Stimulated activated naive B cell treated with anti-CD40 and anti-IgM and Interleukin-4, amounts not matched to agents 10 μg/mL and 1 μg/mL and 100 μg/mL, for 72 hours (primary cell): ENCODE data around the gene BRCA1.
"Not testable (repeated sequence)": the region's sequence is repeated elsewhere in the genome, so short reads cannot be mapped to it uniquely, and the experiment has no call there.

ENCODE experiments used
- ATAC-seq, 2 donors: fragments of 150-1000 bp; cut with Tn5 transposase; replicated peaks; 2 replicates each; pipeline ENCODE4 v1.10.0; 2021; ENCODE audit warnings: moderate library complexity in 1 of 2
- DNase-seq: peaks from one replicate; pipeline ENCODE4 v3.0.0; 2021
- H3K27ac Mint-ChIP-seq: one replicate; pipeline ENCODE4 v1.8.0; 2022; ENCODE audit warnings: mild to moderate bottlenecking, mixed read lengths
- H3K27me3 Mint-ChIP-seq, 2 donors: one replicate each; pipeline ENCODE4 v1.8.0; 2022; ENCODE audit warnings: mixed read lengths in 2 of 2
- H3K36me3 Mint-ChIP-seq, 2 donors: one replicate each; pipeline ENCODE4 v1.8.0; 2022; ENCODE audit warnings: mixed read lengths in 2 of 2, mild to moderate bottlenecking in 1 of 2
- H3K4me1 Mint-ChIP-seq, 2 donors: one replicate each; pipeline ENCODE4 v1.8.0; 2022; ENCODE audit warnings: mixed read lengths in 2 of 2, mild to moderate bottlenecking in 1 of 2
- H3K4me3 Mint-ChIP-seq, 2 donors: one replicate each; pipeline ENCODE4 v1.8.0; 2022; ENCODE audit warnings: mild to moderate bottlenecking in 2 of 2, mixed read lengths in 2 of 2, moderate library complexity in 1 of 2
- H3K9me3 Mint-ChIP-seq, 2 donors: one replicate each; pipeline ENCODE4 v1.8.0; 2022; ENCODE audit warnings: mixed read lengths in 2 of 2, mild to moderate bottlenecking in 1 of 2

BRCA1 gene

GRCh38 chr17:43143201-43143600, 18.0 kb upstream of the BRCA1 start:
- no peak for ATAC-seq
- Mint-ChIP-seq H3K4me3 (no peak overlapping the region), H3K36me3 (peaks cover 27 to 34% of the 10 kb centered on the region in 2 donors), H3K4me1 (peaks cover 5 to 10% of the 10 kb centered on the region in 2 donors), H3K27me3 (no peaks in the 10 kb centered on the region), H3K9me3 (no peaks in the 10 kb centered on the region), H3K27ac (no peak overlapping the region)
- DNase-seq = no peak

GRCh38 chr17:43142153-43142552, 17.0 kb upstream of the BRCA1 start:
- Mint-ChIP-seq H3K4me1 (peaks cover 5 to 10% of the 10 kb centered on the region in 2 donors), H3K4me3 (no peak overlapping the region), H3K36me3 (peaks cover 24 to 33% of the 10 kb centered on the region in 2 donors), H3K27ac (no peak overlapping the region), H3K27me3 (no peaks in the 10 kb centered on the region), H3K9me3 (no peaks in the 10 kb centered on the region)
- DNase-seq (no peak), ATAC-seq (no peak)

GRCh38 chr17:43140396-43141332, 15.5 kb upstream of the BRCA1 start:
- Mint-ChIP-seq H3K27me3 (no peaks in the 10 kb centered on the region), H3K27ac (no peak overlapping the region), H3K36me3 (peaks cover 24 to 29% of the 10 kb centered on the region in 2 donors), H3K4me3 (peak overlapping the region in 1 of 2 donors; percentile 1), H3K4me1 (peaks cover 15 to 22% of the 10 kb centered on the region in 2 donors), H3K9me3 (no peaks in the 10 kb centered on the region)
- DNase-seq (no peak), ATAC-seq (no peak)

GRCh38 chr17:43138531-43138930, 13.4 kb upstream of the BRCA1 start:
- not testable (repeated sequence) for H3K27me3 Mint-ChIP-seq, DNase-seq, H3K27ac Mint-ChIP-seq, ATAC-seq, H3K4me3 Mint-ChIP-seq, H3K9me3 Mint-ChIP-seq
- Mint-ChIP-seq H3K36me3 (peaks cover 35 to 41% of the 10 kb centered on the region in 2 donors), H3K4me1 (peaks cover 21 to 43% of the 10 kb centered on the region in 2 donors)

- H3K36me3 Mint-ChIP-seq = peaks cover 34 to 40% of the 10 kb centered on the region in 2 donors
- H3K4me1 Mint-ChIP-seq = peaks cover 24 to 48% of the 10 kb centered on the region in 2 donors
- peak overlapping the region; percentile 75 for H3K27ac Mint-ChIP-seq
- DNase-seq, H3K9me3 Mint-ChIP-seq, H3K27me3 Mint-ChIP-seq, ATAC-seq, H3K4me3 Mint-ChIP-seq: not testable (repeated sequence)
Observed at GRCh38 chr17:43136574-43136973, 11.4 kb upstream of the BRCA1 start.

- Mint-ChIP-seq H3K9me3 (no peaks in the 10 kb centered on the region), H3K27me3 (no peaks in the 10 kb centered on the region), H3K4me1 (peaks cover 24 to 47% of the 10 kb centered on the region in 2 donors), H3K4me3 (no peak overlapping the region), H3K27ac (no peak overlapping the region), H3K36me3 (peaks cover 27 to 39% of the 10 kb centered on the region in 2 donors)
- no peak for DNase-seq
- no peak for ATAC-seq
Observed at GRCh38 chr17:43135454-43135819, 10.3 kb upstream of the BRCA1 start.

GRCh38 chr17:43134774-43135453, 9.8 kb upstream of the BRCA1 start:
- DNase-seq (no peak), ATAC-seq (no peak)
- no peaks in the 10 kb centered on the region for H3K27me3 Mint-ChIP-seq
- H3K9me3 Mint-ChIP-seq = no peaks in the 10 kb centered on the region
- peaks cover 24 to 44% of the 10 kb centered on the region in 2 donors for H3K4me1 Mint-ChIP-seq
- H3K27ac Mint-ChIP-seq = no peak overlapping the region
- H3K4me3 Mint-ChIP-seq = no peak overlapping the region
- peaks cover 26 to 35% of the 10 kb centered on the region in 2 donors for H3K36me3 Mint-ChIP-seq

GRCh38 chr17:43133439-43133838, 8.3 kb upstream of the BRCA1 start:
- not testable (repeated sequence) for DNase-seq, H3K27me3 Mint-ChIP-seq, H3K4me3 Mint-ChIP-seq, H3K9me3 Mint-ChIP-seq
- Mint-ChIP-seq H3K27ac (peak overlapping the region; percentile 44), H3K4me1 (peaks cover 26 to 49% of the 10 kb centered on the region in 2 donors), H3K36me3 (peaks cover 26 to 34% of the 10 kb centered on the region in 2 donors)
- peak in 1 of 2 donors; percentile 7 for ATAC-seq

- Mint-ChIP-seq H3K9me3 (no peaks in the 10 kb centered on the region), H3K36me3 (peaks cover 38 to 41% of the 10 kb centered on the region in 2 donors), H3K27ac (no peak overlapping the region), H3K4me1 (peaks cover 29 to 54% of the 10 kb centered on the region in 2 donors), H3K27me3 (no peaks in the 10 kb centered on the region), H3K4me3 (no peak overlapping the region)
- ATAC-seq (no peak), DNase-seq (no peak)
Observed at GRCh38 chr17:43132117-43132516, 7.0 kb upstream of the BRCA1 start.

GRCh38 chr17:43129671-43130010, 4.5 kb upstream of the BRCA1 start:
- Mint-ChIP-seq H3K4me3 (no peak overlapping the region), H3K27ac (peak overlapping the region; percentile 14), H3K36me3 (peaks cover 40 to 48% of the 10 kb centered on the region in 2 donors), H3K9me3 (no peaks in the 10 kb centered on the region), H3K27me3 (no peaks in the 10 kb centered on the region), H3K4me1 (peaks cover 29 to 40% of the 10 kb centered on the region in 2 donors)
- DNase-seq = no peak
- no peak for ATAC-seq

GRCh38 chr17:43127333-43127876, 2.2 kb upstream of the BRCA1 start:
- not testable (repeated sequence) for ATAC-seq, H3K27me3 Mint-ChIP-seq, DNase-seq, H3K9me3 Mint-ChIP-seq
- peaks cover 26 to 29% of the 10 kb centered on the region in 2 donors for H3K4me1 Mint-ChIP-seq
- peak overlapping the region; percentile 9 for H3K27ac Mint-ChIP-seq
- peaks cover 26 to 35% of the 10 kb centered on the region in 2 donors for H3K36me3 Mint-ChIP-seq
- peak overlapping the region; percentile 57 to 60 for H3K4me3 Mint-ChIP-seq

GRCh38 chr17:43126911-43127290, 1.7 kb upstream of the BRCA1 start:
- Mint-ChIP-seq H3K27me3 (no peaks in the 10 kb centered on the region), H3K9me3 (no peaks in the 10 kb centered on the region), H3K36me3 (peaks cover 26 to 38% of the 10 kb centered on the region in 2 donors), H3K4me1 (peaks cover 26 to 29% of the 10 kb centered on the region in 2 donors), H3K4me3 (peak overlapping the region; percentile 57 to 60), H3K27ac (no peak overlapping the region)
- no peak for ATAC-seq
- no peak for DNase-seq

GRCh38 chr17:43125967-43126910, 1.1 kb upstream of the BRCA1 start:
- Mint-ChIP-seq H3K27ac (peak overlapping the region; percentile 99), H3K27me3 (no peaks in the 10 kb centered on the region), H3K9me3 (no peaks in the 10 kb centered on the region), H3K4me3 (peak overlapping the region; percentile 91 to 99), H3K4me1 (peaks cover 26 to 29% of the 10 kb centered on the region in 2 donors), H3K36me3 (peaks cover 26 to 38% of the 10 kb centered on the region in 2 donors)
- DNase-seq = no peak
- ATAC-seq = no peak
